NCI-H345 treated with DMSO at 0.1 percent for 48 hours (cell line): ENCODE results near the gene CMSS1.

Experiments used
- DNase-seq: peaks from one replicate; lab custom pipeline; 2025; ENCODE audit not compliant: unreplicated experiment; lab: John Stamatoyannopoulos, UW

CMSS1 gene

GRCh38 chr3:100020876-100021644 is 203.4 kb downstream of the CMSS1 start:
- no peak for DNase-seq

DNA sequence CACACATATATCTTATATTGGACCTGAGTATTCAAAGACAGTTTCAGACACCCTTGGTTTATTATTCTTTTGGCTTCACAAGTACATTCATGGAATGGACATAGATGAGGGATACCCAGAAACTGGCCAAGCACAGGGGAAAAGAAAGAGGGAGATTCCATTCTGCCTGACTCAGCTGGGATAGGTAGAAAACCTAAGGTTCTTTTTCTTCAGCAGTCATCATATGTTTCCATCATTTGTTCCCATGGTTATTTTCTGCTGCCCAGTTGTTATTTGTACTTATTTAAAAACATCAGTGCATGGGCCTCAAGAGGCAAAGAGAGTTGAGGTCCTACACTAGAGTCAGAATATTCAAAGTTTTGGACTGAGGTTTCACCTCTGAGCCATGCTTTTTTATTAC is 204.8 kb downstream of the CMSS1 start:
- DNase-seq = no peak

DNA sequence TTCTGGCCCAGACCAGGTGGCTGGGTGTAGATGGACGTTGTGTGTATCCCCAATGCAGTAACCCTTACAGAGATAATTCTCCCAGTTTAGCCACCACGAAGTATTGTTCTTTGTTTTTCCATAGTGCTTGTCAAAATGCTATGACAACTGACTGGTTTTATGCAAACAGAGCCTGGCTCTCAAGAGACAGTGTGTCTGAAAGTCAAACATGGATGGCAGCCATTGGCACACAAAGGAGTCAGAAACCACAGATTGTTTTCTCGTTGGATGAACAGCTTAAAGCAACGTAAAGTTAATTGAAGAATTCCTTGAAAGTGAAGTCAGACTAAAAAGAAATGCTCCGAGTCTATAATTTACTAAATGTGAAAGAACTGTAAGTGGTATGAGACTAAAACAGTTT is 205.5 kb downstream of the CMSS1 start:
- DNase-seq = no peak

- DNase-seq = no peak
Measured at GRCh38 chr3:100023595-100023994, 205.9 kb downstream of the CMSS1 start.

DNA sequence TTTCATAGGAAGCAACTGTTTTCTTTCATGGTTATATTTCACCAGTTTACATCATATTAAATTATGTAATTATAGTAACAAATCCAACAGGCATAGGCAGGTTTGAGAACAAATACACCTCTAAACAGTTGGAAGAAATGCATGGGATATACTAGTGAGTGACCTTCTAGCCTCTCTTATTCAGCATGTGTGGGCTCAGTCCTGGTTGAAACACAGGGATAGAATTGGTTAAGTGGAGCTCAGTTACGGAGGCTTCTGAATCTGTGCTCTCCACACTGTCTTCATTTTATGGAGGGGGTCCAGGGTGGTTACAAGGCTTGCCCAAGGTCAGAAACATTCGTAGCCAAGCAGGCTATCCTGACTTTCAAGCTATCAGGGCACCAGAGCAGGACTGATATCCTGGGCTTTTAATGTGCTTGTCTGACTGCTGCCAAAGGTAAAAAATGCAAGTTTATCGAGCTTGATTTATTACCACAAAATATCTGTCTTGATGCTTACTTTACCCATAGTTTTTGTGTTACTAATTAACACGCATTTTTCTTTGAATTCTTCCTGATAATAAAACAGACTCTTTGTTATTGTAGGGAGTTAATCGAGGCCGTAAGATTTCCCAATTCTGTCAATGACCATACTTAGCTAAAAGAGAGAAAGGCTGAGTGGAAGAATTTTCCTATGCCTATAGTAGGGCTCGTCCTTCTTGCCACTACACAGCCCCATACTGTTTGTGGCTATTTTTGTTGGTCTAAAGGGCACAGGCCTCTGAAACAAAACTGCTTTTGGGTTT is 207.1 kb downstream of the CMSS1 start:
- DNase-seq = no peak

DNA sequence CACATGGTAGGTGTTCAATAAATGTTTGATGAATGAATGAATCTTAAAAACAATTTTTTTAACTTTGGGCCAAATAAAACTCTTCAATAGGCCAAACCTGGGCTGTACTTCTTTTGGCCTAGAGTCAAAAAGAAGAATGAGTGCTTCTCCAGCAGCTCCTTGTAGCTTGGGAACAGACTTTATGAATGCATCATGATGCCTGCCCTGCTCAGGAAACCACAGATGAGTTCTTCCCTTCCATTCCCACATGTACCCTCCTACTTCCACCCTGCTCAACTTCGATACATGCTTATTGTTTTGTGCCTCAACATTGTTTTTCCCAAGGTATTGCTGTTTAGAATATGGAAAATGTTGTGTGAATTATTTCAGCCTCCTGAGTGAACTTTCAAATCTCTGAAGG is 209.7 kb downstream of the CMSS1 start:
- DNase-seq = no peak

DNA sequence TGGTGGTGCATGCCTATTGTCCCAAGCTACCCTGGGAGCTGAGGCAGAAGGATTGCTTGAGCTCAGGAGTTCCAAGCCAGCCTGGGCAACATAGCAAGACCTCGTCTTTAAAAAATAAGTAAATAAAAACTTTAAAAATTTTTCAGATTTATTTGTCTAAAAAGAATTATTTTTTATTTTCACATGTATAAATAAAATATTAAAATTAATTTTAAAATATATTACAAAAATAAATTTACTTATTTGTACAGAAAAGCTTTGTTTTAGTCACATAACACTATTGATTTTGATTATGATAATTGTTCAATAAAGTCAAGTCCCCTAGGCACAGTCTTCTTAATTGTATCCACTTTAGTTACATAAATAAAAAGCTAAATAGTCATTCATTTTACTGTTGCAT is 211.4 kb downstream of the CMSS1 start:
- DNase-seq = no peak

DNA sequence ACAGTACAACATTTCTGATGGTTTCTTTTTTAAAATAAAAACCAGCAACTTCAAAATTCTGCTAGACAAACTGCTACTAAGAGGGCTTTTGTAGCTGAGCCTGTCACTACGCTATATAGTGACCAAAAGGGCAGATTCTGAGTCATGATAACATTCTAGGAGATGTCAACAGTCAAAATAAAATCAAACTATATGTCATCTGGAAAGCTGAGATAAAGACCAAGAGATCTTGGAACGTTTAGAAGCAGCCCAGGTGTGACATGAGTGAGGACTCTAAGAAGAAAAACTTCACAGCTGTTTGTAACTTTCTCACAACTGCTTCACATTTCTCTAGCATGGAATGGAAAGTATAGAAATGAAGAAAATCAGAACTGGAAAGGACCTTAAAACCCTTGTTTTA is 212.0 kb downstream of the CMSS1 start:
- no peak for DNase-seq

GRCh38 chr3:100030346-100030745 is 212.7 kb downstream of the CMSS1 start:
- peak; percentile 3 for DNase-seq

DNA sequence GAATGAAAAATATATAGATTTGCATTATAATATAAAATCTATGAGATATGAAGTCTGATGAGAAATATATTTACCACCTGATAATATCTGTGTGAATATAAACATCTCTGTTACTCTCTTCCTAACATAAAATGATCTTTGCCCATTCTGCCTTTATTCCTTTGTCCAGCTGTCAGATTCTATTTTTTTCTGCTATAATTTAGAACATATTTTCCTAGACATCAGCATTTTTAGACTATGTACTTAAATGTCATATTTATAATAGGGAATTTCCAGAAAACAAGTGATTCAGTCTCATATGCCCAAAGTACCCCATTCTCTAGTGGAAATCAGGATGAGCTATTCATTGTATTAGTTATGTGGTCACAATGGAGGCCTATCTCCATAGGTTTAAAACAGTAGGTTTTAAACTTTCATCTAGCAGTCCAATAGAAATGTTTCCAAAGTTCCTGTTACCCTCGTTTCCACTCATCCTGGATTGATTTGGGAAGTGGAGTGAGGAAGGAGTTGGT is 213.3 kb downstream of the CMSS1 start:
- no peak for DNase-seq

- DNase-seq = no peak
Measured at GRCh38 chr3:100032243-100032642, 214.6 kb downstream of the CMSS1 start.

- DNase-seq = no peak
Measured at GRCh38 chr3:100033184-100033583, 215.5 kb downstream of the CMSS1 start.

GRCh38 chr3:100033903-100034471 is 216.3 kb downstream of the CMSS1 start:
- no peak for DNase-seq

- no peak for DNase-seq
Measured at GRCh38 chr3:100039075-100039474, 221.4 kb downstream of the CMSS1 start.

GRCh38 chr3:100040451-100041225 is 223.0 kb downstream of the CMSS1 start:
- no peak for DNase-seq

GRCh38 chr3:100041328-100041749 is 223.7 kb downstream of the CMSS1 start:
- no peak for DNase-seq

GRCh38 chr3:100042166-100042981 is 224.7 kb downstream of the CMSS1 start:
- DNase-seq = no peak

- DNase-seq = no peak
Measured at GRCh38 chr3:100043271-100043670, 225.6 kb downstream of the CMSS1 start.

- no peak for DNase-seq
Measured at GRCh38 chr3:100044369-100044768, 226.7 kb downstream of the CMSS1 start.

- no peak for DNase-seq
Measured at GRCh38 chr3:100045696-100046095, 228.0 kb downstream of the CMSS1 start.
